ENCODE measurements around the gene NIFK.
"Not testable (repeated sequence)": the region's sequence is repeated elsewhere in the genome, so short reads cannot be mapped to it uniquely, and the experiment has no call there.

The NIFK gene

DNA sequence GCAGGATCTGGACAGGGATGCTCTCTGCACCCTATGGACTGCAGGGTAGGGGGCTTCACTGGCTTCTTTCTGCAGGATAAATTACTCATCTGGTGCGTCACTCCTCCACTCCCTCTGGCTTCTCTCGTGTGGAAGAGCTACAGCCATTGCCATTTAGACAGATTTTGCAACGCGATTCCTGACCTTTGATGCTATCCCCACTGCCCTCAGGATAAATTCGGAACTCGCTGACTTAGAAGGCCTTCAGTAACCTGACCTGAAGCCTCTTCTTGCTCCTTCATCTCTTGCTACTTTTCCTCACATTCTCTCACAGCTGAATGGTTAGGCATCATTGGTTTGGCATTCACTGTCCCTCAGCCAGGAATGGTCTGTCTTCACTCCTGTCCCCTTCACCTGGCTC is 5.3 kb downstream of the NIFK start:
- no peak for DNase-seq

DNA sequence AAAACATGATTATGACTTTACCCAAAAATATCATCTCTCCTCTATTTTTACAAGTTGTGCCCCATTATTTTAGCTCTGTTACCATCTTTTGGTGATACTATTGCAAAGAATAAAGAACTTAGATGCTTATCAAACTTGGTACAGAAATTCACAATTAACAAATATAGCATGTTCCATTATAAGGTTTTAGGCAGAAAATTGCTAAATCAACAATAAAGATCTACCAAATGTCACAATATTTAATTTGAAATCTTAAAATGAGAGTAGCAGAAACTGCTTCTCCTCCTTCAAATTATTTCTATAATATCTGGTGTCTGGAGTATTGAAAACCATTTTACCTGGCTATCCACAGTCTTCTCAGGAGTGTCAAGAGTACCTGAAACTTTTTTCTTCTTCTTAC is 8.7 kb downstream of the NIFK start:
- DNase-seq: no peak

DNA sequence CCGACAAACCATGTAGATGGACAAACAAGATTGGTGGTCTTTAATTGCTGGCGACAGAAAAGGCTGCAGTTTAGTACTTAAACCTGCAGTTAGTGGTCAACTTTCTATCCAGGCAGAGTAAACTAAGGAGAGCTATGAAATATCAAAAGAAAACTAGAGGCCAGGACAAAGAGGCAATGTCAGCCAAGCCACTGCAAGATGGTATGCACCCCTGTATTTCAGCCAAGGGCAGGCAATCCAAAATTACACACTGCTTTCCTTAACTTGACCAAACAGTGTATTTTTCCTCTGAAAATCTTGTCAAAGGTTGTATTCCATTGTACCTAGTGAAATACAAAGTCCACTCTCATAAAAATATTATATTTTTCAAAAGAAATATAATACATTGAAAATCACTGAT is 9.3 kb downstream of the NIFK start:
- DNase-seq: no peak

DNA sequence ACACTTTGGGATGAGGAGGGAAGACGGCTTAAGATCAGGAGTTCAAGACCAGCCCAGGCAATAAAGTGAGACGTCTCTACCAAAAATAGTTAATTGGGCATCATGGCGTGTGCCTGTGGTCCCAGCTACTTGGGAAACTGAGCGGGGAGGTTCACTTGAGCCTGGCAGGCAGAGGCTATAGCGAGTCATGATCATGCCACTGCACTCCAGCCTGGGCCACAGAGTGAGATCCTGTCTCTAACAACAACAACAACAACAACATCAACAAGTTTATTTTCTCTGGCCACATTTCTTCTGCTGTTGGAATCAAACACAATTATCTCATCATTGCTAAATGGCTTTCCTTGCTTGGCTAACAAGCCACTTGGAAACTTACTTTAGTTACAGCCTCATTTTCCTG is 13.4 kb downstream of the NIFK start:
- DNase-seq: no peak

DNA sequence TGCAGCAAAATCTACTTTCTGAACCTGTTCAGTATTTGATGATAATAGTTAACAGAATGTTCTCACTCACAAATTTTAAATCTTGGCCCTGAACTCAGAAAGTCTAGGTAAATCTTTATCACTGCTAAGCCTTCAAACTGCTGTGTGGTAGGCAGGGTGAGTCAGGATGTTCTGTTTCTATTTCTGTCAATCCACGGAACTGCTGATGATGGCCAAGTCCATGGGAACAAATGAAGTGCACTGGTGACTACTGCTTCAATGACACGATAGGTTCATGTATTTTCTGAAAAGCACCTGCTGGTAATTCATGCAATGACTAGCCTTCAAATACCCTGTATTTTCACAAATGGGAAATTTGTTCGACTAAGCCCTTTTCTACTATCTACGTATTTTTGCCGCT is 14.2 kb downstream of the NIFK start:
- DNase-seq: no peak

DNA sequence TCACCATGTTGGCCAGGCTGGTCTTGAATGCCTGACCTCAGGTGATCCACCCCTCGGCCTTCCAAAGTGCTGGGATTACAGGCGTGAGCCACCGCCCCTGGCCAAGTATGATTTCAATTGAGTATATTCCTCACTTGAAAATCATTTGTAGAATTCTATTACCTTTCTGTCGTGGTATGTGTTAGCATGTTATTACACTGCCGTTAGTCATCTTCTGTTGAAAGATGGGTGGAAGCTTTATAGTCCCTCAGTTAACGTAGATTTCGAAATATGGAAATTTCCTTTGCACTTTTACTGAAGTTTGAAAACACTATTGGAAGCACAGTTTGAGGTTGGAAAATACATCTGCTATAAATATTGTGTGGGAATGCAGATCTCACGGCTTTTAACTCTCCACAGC is 14.7 kb downstream of the NIFK start:
- no peak for DNase-seq

DNA sequence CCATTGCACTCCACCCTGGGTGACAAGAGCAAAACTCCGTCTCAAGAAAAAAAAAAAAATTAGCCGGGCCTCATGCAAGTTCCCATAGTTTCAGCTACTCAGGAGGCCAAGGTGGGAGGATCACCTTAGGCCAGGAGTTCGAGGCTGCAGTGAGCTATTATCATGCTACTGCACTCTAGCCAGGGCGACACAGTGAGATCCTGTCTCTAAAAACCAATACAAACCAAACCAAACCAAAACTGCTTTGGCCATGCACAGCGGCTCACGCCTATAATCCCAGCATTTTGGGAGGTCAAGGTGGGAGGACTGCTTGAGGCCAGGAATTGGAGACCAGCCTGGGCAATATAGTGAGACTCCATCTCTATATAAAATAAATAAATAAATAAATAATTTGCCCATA is 19.1 kb downstream of the NIFK start:
- DNase-seq: no peak

DNA sequence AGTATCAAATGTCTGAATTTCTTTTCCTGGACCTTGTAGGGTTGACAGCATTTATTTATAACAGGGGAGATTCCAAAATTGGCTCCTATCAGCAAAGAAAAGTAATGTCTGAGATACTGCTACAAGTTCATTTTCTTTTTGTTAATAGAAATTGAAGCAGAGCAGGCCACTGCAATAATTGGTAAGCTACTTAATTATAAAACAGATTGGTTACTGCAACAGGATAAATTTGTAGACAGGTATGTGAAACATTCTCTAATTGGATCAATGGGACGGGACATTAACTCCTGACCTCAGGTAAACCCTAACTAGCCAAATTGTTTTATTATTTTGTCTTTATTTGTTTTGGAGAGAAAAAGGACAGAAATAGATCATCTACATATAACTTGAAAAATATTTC is 20.5 kb downstream of the NIFK start:
- no peak for DNase-seq

DNA sequence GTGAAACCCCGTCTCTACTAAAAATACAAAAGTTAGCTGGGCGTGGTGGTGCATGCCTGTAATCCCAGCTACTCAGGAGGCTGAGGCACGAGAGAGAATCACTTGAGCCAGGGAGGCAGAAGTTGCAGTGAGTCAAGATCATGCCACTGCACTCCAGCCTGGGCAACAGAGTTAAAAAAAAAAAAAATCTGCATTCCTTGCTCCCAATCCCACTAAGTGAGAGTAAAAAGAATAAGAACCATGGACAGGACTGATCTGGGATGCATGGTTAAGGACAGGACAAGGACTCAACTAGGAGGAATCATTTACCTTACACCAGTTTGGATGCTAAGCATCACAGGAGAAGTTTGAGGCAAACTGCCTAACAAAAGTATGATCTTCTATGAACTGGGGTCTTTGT is 25.2 kb downstream of the NIFK start:
- DNase-seq: not testable (repeated sequence)

DNA sequence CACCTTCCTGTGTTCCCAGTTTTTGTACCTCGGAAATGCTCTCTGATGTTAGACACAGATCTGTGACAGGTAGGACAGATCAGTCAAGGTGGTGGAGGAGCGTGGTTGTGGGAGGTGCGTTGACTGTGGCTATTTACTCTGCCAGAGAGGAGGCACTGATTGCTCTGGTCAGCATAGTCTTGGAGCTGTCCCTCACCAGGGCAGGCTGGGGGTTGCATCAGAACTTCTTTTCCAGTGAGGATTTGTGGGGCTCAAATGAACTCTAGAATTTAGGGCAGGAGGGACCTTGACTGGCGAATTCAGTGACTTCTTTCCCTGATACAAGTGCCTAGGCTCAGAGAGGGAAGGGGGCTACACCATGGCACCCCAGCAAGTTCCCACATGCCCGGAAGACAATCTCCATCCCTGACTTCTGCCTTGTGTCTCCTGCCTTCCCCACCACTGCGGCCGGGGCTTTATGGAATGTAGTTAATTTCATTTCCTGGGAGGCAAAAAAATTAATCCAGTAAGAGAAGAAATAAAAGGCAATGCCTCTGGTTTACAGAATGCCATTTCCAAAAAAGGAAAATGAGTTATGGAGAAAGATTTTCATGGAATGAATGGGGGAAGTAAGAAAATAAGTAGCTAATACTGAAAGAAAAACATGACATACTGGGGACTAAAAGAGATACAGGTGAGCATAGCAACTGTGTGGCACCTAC is 26.1 kb downstream of the NIFK start:
- no peak for DNase-seq

DNA sequence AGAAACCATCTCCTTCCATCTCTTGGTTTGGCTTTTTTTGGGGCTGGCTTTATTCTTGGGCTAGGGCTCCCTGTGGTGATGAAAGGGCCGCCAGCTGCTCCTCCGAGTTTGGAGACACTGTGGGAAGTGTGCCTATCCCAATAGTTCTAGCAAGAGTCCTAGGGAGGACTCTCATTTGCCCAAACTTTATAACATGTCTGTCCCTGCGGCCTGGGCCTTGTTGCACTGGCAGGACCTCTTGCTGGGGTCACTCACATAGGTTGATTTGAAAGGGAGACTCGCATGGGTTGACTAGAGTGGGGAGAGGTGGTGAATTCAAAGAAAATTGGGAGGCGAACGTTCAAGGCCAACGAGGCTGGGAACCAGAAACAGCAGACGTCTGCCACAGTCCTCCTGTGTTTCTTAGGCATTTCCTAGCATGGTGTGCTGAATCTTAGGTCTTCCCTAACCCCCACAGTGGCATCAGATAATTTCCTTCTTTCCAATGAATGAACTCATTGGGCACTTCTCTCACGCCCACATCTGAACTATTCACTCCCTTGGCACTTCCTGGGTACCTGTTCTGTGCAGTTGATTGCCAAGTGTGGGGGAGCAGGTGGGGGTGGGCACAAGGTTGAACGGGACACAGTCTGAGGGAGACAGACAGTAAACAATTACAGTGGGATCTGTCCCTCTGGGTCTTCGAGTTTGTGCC is 26.8 kb downstream of the NIFK start:
- no peak for DNase-seq

DNA sequence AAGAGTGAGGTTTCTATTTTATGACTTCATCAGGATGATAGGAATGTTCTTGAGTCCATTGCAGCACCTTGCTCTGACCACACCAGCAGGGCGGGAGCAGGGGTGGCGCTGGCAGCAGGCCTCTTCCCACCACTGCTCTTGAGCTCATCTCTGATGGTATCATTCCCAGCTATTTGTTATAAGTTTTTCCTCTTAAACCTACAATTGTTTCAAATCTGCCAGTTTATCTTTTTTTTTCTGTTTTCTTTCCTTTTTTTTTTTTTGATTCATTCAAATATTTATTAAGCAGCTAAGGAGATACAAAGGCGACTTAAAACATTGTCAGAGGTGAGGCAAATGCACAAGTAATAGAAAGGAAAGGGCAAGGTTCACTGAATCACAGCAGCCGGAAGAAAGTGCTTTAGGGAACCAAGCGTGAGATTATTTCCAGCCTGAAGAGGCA is 28.7 kb downstream of the NIFK start:
- no peak for DNase-seq

DNA sequence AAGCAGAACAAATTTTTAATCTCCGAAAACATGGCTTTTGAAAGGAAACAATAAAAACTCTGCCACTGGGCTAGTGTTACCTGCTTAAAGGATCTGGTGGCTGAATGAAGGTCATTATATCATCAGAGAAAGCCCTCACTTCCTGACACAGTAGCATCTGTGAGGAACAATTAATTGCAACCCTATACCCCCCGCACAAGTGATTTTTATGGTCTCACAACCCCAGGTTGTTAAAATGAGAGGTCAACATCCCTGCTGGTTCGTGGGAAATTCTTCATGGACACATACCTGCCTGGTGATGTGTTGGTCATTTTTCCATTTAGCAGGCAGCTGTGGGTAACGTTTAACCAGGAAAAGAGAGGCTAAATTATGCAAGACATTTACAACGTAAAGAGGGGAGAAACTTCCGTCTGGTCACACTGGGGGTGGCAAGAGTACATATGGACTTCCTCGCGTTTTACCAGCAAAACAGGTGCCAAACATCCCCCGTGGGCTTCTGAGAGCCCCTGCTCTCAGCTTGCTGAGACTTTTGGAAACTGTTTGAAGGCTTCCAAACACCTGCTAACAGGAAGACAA is 29.2 kb downstream of the NIFK start:
- DNase-seq: no peak

DNA sequence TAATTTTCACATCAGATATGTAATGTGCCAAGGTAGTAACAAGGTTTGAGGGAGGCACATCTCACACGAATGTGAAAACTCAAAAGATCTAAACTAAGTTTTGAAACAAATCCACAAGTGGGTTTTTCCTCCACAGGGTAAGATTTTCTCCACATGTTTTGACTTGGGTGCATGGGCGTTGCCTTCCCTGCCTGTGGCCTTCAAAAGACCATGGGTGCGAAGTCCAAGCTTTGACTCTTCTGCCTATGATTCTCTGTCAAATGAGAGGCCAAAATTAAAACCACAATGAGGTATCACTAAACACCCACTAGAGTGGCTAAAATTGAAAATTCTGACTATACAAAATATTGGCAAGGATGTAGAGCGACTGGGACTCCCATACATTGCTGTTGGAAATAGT is 30.7 kb downstream of the NIFK start:
- no peak for DNase-seq

DNA sequence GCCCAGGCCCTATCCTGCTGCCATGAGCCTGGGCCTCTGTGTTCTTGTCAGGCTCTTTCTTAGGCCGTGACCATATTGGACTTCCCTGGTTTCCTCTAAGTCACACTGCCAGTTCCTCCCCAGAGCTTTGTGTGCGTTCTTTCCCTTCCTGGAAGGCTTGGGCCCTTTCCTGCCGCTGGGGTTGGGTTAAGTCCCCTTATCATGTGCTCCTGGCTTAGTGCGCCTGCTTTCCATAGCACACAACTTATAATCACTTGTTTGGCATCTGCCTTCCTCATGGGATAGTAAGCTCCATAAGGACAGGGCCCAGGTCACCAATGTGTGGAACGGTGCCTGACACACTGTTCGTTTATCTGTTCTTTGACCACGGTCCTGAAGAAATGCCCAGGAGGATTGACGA is 31.3 kb downstream of the NIFK start:
- no peak for DNase-seq

DNA sequence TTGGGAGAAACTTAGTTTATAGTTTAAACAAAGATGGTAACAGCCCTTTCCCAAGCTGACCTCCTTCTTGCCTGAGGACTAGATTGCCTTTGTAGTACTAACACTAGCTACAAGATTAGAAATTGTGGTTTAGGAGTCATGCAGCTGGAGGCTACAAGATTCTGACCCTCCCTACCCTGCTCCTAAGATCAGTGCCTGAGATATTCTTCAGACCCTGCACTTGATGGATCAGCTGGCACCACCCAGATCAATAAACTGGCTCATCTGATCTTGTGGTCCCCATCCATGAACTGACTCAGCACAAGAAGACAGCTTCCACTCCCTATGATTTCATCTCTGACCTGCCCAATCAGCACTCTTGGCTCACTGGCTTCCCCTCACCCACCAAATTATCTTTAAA is 34.9 kb downstream of the NIFK start:
- DNase-seq: not testable (repeated sequence)

DNA sequence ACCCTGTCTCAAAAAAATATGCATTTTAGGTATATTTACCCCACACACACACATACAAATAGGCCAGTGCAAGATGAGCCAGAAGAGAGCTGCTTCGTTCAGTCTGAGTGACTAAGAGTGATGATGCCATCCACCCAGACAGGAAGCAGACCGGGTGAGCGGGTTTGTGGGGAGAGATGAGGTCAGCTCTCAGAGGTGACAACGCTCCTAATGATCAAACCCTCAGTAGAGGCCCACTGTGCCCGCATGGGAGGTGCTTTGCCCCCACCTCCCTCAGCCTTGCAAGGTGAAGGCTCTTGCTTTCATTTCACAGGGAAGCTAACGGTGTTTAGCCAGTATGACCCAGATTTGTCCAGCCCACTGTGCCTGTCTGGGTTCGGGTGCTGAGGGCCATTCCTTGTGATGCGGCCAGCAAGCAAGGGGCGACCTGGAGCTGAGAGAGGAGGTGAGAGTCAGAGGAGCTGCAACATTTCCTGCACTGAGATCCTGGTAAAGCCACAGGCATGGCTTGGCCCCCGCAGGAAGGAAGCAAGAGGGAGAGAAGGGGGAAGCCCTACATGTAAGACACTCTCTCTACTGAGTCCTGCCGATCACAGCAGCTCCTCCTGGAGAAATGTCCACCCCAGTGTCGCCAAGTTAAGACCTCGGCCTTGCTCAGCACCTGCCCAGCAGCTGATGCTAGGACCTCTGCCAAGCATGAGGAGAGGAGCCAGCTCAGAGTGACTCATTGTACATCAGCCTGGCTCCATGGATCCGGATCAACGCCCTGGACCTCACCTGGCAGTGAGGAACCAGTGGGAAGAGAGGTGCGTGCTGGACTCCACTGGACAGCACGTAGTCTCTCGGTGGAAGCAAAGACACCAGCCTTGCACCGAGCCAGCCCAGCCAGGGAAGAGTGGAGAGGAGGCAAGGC is 37.0 kb downstream of the NIFK start:
- DNase-seq: no peak

DNA sequence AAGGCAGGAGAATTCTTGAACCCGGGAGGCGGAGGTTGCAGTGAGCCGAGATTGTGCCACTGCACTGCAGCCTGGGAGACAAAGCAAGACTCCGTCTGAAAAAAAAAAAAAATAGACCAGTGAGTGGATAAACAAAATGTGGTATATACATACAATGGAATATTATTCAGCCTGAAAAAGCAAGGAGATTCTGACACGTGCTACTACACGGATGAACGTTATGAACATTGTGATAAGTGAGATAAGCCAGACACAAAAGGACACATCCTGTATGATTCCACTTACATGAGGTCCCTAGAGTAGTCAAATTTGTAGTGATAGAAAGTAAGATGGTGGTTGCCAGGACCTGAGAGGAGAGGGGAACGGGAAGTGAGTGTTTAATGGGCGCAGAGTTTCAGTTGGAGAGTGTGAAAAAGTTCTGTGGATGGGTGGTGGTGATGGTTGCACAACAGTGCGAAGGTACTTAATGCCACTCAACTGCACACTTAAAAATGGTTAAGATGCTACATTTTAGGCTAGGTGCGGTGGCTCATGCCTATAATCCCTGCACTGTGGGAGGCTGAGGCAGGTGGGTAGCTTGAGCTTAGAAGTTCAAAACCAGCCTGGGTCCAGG is 38.3 kb downstream of the NIFK start:
- no peak for DNase-seq

DNA sequence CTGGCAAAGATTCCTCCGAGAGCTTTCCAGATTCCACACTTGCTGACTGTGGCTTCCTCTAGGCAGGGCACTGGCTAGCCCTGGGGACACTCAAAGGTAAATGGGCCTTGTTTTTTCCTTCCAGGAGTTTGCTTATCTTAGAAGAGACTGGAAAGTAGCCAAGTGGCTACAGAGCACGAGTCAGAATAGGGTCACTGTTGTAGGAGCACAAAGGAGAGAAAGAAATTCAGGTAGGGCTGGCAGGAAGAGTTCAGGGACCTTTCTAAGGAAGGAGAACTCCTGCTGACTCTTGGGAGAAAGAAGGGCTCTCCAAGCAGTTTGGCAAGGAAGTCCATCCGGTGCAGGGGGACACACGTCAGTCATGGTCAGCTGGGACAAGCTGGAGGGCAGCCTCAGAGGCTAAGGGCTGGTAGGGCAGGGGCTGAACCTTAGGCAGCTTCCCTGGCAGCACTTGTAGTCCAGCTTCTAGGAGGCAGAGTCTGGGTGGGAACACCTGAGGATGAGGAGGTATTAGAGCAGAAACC is 39.5 kb downstream of the NIFK start:
- no peak for DNase-seq

DNA sequence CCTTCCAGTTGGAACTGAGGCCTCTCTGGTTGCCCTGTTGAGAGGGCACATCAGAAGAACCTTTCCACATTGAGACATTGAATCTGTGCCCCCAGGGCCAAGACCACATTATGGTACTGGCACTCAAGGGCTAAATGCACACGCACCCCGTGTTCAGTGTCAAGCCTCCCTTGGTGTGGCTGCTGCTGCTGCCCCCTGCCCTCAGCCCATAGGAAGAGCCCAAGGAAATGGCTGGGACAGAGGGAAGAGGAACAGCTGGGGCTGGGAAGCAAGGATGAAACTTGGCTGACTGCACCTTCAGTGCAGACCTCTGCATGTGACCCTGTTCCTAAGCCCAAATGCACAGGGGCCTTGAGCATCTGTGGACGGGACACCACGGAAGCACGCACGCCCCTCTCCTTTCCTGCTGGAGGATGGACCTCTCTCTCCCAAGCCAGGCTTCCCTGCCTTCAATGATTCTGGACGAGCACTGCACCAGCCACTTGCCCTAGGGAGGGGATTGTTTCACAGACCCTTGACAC is 40.2 kb downstream of the NIFK start:
- no peak for DNase-seq

DNA sequence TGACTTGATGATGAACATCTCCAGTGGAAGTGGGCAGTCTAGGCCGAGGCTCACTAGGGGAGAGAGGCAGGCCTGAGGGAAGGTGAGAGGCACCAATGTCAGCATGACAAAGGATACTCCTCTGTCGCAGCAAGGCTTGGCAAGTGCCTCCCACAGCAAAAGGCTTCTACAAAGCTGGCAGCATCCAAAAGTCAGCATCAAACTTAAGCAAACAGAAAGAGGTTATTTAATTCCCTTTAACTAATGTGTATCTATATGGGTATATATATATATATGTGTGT is 41.6 kb downstream of the NIFK start:
- no peak for DNase-seq

DNA sequence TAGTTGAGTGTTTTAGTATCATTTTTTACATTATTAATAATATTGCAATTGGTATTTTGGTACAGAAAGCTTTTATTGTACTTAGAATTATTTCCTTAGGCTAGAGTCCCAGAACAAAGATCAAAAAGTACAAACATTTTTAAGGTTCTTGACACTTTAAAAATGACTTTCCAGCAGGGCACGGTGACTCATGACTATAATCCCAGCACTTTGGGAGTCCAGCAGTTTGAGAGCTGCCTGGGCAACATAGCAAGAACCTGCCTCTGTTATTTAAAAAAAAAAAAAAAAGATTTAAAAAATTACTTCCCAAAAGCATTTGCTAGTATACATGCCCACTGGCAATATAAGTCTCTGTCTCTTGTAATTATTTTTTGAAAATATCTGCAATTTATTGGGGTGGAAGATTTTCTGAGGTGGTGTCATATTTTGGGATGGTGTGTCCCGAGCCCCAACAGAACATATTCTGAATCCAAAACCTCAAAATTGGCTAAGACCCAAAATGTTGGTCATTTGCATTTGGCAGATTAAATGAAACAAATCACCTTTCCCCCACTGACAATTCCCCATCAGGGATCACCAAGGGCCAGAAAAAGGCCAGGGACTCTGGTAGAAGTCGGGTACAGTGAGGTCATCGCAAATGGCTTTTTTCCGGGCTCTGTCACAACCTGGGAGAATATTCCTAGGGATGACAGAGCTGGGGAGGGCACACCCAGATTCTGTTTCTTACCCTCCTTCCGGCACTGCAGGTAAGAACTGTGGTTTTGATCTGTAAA is 42.1 kb downstream of the NIFK start:
- no peak for DNase-seq

Data from COR-L47 (cell line).